Umbilical cord (tissue), 2 donors: ENCODE measurements around the gene FCGR1A. TPM values are rescaled to one million over a fixed set of nuclear protein-coding genes. Genes with fewer than 3 reads are reported as not detected.
"Not testable (repeated sequence)": the region's sequence is repeated elsewhere in the genome, so short reads cannot be mapped to it uniquely, and the experiment has no call there.

Experiments
- DNase-seq: peaks from one replicate; pipeline ENCODE4 v3.0.0-alpha.2; 2015; ENCODE audit warnings: low spot score
- total RNA-seq: library from RNA; depleted of rRNA; stranded (reverse); fragments of >200 nt; gene quantifications from one replicate; pipeline ENCODE4 v1.2.3, GENCODE V29; 2014; ENCODE audit warnings: low replicate concordance; ENCODE audit not compliant: insufficient read depth

Gene FCGR1A
- 23.8 TPM for total RNA-seq

DNA sequence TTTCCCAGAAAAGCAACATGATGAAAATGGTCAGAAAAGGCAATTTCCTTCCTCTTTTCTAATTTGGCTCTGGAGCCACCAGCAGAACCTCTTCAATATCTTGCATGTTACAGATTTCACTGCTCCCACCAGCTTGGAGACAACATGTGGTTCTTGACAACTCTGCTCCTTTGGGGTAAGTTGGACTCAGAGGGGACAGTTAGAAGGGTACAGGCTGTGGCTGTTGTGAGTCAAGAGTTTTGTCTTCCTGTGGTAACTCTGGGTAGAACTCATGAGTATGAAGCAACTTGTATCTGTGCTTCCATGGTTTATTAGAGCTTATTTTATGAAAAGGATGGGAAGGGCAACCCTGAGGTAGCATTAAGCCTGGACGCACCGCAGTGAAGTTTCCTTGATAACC lies at the start of gene FCGR1A:
TSS of gene FCGR1A (plus strand) at position 95 of the 400 bp plus-strand sequence. CDS start at position 145, 50 bp downstream.
- DNase-seq, result not testable (repeated sequence)

DNA sequence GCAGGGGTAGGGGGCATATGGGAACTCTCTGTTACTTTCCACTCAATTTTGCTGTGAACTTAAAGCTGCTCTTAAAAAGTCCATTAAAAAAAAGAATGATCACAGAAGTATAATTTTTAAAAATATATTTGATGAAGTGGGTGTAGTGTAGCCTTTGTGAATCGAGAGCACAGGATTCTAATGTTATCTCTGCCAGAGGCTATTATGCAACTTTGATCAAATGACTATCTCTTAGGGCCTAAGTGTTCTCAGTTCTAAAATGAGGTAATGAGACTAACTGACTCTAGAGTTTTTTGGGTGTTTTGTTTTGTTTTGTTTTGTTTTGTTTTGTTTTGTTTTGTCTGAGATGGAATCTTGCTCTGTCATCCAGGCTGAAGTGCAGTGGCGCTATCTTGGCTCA lies 49.7 kb upstream of the FCGR1A start:
- DNase-seq, result not testable (repeated sequence)

DNA sequence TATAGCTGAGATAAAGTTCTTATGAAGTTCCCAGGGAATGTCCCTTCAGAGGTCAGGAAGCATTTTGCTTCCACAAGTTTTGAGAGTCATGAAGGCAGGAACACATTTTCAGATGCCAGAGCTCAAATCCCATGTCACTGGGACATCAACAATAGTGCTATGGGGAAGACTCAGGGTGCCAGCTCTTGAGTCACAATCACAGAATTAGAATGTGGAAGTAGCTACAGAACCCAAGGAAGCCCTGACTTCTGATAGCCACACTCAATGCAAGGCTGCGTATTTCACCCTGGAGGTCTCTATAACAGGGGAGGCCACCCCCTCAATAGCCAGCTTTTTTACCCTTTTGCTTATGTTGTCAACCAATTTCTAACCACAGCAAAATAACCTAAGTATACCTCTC lies 47.8 kb upstream of the FCGR1A start:
- not testable (repeated sequence) for DNase-seq

DNA sequence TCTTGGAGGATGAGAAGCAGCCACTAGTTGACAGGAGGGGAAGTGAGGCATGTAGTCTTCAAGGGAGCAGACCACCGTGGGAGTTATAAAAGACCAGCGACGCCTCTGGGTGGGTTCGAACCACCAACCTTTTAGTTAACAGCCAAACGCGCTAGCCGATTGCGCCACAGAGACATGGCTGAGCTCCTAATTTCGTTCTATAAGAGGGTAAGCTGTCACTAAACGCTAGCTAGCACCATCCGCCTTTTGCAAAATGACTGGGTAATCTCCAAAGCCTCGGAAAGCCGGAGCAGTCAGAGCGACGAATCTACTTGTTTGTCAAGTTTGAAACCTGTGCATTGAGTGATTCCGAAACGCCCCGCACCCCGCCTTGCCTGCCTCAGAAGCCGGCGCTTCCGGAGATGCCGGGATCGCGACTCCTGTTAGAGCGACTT lies 42.3 kb upstream of the FCGR1A start:
- DNase-seq, result peak; percentile 2

DNA sequence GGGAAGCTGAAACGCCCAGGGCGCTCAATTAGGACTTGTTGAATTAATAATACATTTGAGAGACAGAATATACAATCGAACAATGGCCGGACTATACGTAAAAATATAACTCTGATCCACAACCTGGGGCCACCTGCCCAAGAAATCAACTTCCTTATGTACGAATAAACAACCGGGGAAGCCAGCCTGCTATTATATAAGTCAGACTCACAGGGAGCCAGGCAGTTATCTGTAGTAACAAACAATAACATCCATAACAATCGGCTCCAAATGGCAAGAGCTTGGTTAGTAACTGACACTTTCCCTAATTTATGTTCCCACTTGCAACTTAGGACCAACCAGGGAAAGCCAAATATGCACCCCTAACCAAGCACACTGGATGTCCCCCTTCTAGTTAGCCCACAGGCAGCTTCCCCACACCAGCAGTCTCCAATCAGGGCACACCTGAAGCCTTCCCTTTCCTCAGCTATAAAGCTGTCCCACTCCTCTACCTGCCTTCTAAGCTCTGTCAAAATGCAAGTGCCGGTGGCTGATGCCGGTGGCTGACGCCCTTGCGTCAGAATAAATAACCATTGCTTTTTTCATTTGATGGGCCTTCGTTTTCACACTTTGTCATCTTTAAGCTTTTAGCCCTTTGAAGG lies 41.8 kb upstream of the FCGR1A start:
- DNase-seq, result not testable (repeated sequence)

DNA sequence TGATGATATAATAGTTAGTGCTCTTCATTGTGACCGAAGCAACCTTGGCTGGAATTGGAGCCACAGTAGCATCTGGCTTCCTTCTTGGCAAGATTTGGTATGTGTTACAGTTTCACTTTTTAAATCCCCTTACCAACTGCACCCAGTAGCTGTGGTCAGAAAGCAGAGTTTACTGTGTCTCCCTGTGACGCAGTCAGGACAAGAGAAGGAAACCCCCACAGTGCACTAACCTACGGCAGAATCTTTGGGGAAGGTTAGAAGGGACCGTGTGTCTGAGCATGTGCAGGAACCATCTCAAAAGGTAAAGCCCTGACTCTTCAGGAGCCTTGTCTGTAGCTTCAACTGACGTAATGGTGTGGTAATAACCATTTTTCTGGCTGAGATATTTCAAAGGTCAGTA lies 40.6 kb upstream of the FCGR1A start:
- DNase-seq, result not testable (repeated sequence)

DNA sequence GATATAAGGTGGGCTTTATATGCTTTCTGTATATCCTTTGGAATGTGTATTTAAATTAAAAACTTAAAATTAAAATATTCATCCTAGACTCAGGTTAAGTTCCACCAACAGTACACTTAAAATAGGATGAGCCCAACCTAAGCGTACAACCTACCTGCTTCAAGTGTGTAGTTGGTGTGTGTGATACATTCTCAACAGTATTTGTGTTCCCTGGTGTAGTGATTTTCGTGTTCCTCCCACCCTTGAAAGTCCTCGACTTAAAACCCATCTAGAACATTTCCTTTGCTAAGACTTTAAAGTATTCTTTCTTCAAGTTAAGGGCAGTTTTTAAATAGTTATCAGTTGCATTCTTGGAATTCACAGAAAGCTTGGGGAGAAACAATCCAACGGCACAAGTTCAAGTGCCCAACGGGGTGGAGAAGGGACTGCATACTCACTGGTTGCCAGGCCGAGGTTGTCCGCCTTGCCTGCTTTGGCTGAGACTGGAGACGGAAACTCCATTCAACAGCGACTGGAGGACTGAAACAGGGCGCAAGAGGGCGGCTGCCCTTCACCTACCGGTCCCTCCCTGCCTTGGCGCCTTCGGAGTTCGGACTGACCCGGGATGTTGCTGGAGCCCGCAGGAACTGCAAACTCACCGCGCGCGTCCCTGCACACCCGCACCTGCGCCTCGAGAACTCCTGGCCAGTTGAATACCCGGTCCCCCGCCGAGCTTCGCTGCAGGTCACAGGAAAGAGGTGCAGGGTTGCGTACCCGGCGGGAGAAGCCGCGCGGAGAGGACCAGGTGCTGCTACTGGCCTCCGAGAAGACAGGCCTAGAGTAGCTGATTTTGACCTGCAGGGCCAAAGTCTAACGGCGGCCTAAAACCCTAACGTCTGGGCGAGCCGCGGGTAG lies 35.8 kb upstream of the FCGR1A start:
- peak; percentile 0 for DNase-seq

DNA sequence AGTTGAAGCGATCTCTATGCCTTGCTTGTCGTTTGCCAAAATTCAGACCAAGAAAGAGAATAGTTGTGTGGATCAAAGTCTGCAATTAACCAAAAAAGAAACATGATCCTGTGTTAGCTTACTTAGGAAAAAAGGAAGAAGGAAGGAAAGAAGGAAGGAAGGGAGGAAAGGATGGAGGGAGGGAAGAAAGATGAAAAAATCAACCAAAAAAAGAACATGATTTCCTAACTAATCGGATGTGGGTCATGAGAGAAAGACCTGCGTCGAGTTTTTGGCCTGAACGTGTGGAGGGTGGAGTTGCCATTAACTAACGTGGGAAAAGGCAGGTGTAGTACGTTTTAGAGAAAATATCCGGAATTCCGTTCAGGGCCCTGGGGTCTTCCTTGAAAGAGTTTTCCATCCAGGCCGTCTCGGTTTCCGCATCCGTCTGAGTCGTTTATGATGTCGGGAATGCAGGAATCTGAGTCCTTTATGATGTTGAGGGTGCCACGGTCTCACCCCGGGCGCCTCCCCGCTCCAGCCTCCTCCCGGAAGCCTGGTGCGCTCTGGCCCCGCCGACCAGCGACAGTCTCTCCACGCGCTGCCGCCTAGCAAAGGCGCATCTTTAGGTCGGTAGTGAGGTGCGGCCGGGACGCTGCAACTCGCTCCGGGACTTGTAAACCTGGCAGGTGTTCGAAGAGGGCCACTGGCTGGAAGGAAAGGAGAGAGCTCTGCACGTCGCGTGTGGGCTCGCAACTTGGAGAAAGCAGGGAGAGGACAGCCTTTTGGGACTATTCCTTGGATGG lies 34.9 kb upstream of the FCGR1A start:
- DNase-seq, result not testable (repeated sequence)

DNA sequence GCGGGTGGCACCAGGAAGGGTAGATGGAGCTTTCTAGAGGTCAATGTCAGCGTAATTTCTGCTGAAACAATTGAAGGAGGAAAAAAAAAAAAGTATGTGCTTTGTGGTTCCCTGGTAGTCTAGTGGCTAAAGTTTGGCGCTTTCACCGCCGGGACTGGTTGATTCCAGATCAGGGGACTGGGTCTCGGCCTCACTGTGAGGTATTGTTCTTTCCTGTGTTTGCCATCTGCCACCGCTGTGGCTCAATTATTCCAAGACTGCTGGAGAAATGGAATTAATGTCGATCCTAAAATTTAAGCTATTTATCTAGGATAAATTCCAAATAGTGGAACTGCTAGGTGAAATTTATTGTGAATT lies 34.4 kb upstream of the FCGR1A start:
- not testable (repeated sequence) for DNase-seq

DNA sequence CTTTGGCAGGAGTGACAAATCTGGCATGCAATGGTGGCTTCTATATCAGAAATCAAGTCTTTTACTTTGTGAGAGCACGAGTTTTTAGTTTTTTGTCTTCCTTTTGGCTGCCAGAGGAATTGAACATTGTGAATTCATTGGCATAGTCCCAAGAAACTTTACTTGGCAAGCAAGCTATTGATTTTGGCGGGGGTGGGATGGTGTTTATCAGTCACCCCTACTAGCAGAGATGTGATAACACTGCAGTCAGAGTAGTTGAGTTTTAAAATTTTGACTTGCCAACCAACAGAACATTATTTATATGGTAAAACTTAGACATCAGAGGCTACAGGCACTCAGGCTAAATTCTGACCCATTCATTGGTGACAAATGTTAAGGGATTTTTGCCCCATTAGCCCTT lies 31.9 kb upstream of the FCGR1A start:
- DNase-seq, result not testable (repeated sequence)

DNA sequence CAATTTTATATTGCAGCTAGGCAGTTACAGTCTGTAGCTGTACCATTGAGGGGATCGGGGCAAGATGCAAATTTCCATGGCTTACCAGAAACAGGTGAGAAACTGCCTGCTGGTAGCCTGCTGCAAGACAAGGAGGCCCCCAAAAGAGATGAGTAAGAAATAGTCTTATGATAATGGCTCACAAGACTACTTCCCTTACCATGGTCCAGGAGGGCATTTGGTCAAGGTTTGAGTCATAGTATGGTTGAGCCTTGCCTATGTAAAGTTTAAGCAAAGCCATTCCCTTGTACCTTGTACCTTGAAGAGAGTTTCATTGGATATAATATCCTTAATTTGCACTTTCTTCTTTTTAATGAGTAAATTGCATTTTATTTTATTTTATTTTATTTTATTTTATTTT lies 30.3 kb upstream of the FCGR1A start:
- not testable (repeated sequence) for DNase-seq

DNA sequence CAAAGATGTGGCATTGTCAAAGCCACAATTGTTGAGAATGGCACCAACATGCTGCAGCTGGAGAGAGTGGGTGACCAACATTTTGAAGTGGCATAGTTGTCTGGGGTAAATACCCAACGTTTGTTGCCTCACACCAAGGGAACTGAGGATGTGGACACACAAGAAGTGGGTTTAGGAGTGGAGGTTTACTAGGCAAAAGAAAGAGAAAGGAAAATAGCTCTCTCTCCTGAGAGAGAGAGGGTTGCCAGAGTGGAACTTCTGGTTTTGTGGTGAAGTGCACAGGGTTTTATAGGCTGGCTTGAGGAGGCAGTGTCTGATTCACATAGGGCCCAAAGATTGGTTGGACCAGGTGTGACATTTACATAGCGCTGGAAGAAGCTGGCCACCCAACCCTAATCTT lies 29.0 kb upstream of the FCGR1A start:
- DNase-seq, result not testable (repeated sequence)

DNA sequence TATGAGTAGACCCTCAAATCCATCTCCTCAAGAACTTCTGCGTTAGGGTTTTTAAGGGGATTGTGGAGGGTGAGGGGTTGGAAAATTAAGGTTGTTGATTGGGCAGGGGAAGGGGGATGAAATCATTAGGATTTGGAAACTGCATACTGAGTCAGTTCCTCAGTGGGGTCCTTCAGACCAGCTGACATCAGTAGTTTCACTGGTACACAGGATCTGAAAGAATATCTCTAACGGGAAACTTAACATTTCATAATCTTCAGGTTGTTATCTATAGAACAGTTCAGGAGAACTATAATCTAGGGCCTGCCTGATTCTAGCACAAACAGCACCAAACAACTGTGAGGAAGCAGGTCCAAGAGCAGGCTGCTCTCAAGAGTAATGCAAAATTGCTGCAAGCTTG lies 27.2 kb upstream of the FCGR1A start:
- not testable (repeated sequence) for DNase-seq

DNA sequence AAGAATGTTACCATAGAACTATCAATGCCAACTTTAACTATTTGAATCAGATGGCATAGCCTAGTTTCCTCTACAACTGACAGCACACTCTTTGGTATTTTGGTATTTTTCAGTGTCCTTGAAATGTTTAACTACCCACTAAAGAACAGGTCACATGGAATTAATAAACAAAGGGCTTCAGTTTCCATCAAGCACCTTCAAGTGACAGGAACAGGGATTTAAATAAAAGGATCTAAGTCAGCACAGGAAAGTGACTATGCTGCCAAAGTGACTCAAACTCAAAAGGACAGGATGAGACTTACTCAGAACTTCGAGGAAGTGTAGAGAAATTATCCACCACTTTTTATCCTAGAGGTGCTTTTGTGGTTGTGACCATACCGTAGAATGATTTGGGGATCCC lies 20.2 kb upstream of the FCGR1A start:
- DNase-seq, result not testable (repeated sequence)

DNA sequence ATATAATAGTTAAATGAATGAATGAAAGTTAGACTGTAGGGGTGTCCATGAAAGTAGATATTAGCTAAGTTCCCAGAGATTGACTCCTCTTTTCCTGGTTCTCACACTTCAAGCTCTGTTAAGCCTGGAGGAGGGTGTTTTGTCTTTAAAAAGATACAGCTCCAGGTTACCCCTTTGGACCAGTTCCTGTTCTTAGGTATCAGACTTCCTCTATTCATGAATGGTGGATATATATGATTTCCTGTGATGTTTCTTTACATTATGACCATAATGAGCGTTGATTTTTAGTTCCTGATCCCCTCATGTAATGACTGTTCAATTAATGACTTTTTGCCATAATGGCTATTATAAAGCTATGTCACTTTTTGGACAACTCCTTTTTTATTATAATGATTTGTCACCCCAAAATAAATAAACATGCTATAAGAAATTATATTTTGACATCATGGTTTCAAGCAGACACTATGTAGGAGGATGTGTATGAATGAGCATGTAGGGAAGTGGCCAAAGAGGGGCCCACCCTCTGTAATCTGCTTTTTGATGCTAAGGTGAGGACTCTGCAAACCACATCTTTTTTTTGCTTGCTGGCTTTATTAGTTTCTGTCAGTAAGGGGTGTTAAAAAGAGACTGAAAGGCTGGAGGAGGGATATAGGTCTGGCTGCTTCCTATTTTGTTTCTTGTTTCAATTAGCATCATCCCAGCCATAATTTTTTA lies 18.2 kb upstream of the FCGR1A start:
- DNase-seq, result not testable (repeated sequence)

DNA sequence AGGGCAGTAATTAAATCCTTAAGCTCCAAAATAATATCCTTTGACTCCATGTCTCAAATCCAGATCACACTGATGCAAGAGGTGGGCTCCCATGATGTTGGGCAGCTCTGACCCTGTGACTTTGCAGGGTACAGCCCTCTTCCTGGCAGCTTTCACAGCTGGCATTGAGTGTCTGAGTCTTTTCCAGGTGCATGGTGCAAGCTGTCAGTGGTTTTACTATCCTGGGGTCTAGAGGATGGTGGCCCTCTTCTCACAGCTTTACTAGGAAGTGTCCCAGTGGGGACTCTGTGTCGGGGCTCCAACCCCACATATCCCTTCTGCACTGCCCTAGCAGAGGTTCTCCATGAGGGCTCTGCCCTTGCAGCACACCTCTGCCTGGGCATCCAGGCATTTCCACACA lies 16.3 kb upstream of the FCGR1A start:
- not testable (repeated sequence) for DNase-seq

DNA sequence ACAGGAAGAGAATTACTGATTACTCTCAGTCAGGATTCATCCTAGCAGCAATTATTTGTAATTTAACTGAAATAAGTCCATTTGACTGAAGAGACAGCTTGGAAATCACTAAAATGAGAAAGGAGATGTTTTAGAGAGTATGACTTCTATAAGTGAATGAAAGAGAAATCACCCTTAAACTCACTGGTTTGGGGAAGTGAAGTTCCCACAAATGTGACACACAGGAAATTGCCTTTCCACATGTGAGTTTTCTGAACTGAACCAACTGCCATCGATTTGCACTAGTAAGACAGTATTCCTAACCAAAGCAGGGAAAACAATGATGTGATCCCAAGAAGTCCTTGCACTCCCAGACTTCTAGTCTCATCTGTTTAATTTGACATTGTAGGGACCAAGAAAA lies 13.3 kb upstream of the FCGR1A start:
- not testable (repeated sequence) for DNase-seq

DNA sequence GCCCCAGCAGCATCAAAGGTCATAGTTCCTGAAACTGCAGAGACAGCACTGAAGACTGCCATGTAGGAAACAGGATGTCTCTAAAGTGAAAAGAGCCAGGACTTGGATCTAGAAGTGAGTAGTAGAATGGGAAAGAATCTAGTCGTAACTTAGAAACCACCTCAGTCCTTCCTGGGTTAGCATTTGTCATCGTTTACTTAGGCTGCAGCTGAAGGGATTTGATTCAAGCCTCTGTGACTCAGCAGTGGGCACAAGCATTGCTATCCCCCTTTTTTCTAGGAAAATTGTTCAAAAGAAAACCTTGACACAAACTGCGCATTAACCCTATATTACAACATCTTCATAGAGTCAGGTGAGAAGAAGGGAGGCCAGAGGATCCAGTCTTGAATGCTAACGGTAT lies 11.8 kb upstream of the FCGR1A start:
- not testable (repeated sequence) for DNase-seq

DNA sequence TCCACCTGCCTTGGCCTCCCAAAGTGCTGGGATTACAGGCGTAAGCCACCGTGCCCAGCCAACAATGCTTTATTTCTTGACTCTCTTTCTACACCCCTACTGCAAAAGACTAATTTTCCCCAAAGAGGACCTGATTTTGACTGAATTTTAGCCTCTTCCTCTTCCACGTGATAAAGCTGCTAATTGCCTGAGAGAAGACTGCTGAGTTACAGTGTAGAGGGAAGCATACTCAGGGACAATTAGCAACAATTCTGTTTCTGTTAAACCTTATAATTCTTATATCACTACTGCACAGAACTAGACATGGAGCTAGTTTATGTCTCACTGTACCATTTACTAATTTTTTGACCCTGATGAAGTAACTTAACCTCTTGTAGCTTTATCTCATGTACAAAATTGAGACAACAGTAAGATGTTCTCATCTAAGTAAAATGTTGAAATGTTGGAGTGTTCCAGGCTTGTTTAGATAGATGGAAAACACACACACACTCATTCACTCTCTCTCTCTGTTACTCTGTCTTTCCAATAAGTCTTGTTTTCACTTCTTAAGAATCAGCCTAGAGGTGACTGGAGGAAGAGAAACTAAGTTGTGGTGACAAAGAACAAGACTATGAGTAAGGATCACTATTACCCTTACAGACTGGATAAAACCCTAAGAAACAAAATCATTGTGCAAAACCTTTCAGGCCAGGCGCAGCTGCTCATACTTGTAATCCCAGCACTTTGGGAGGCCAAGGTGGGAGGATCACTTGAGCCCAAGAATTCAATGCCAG lies 10.7 kb upstream of the FCGR1A start:
- not testable (repeated sequence) for DNase-seq

DNA sequence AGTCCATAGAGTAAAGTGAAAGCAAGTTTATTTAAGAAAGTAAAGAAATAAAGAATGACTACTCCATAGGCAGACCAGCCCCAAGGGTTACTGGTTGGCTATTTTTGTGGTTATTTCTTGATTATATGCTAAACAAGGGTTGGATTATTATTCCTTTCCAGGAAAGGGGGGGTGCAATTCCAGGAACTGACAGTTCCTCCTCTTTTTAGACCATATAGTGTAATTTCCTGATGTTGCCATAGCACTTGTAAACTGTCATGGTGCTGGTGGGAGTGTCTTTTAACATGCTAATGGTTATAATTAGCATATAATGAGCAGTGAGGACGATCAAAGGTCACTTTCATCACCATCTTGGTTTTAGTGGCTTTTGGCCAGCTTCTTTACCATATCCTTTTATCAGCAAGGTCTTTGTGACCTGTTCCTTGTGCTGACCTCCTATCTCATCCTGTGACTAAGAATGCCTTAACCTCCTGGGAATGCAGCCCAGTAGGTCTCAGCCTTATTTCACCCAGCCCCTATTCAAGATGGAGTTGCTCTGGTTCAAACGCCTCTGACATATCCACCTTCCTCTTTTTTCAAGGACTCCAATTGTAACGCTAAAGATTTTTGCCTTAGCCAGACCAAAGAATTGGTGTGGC lies 6.9 kb upstream of the FCGR1A start:
- DNase-seq, result not testable (repeated sequence)
